HepG2 (cell line): Measurements from ENCODE around the gene TPSD1. TPM values are rescaled to one million over a fixed set of nuclear protein-coding genes. Genes with fewer than 3 reads are reported as not detected.
A peak's percentile ranks its signal among the peaks of the same experiment; 100 is the strongest.

Experiments used
- ATAC-seq: fragments of 200-7000 bp; cut with Tn5 transposase; 3 replicates; pipeline ENCODE4 v1.9.1; 2020; ENCODE audit warnings: mild to moderate bottlenecking, moderate library complexity
- BruUV-seq: library from RNA; stranded (reverse); fragments of 400-500 nt; replicated peaks from 2 replicates; lab custom pipeline; 2021; lab: Mats Ljungman, UMichigan
- CTCF ChIA-PET: fragments of 300-600 bp; formaldehyde crosslinking; extraction: SDS; loops from one replicate; lab custom pipeline; 2021; ENCODE audit warnings: low total read pairs, inconsistent platforms, low intra/inter-chr PET ratio; lab: Yijun Ruan, JAX
- POLR2A ChIA-PET: fragments of 350-600 bp; sonication (Branson Sonifier 250); formaldehyde crosslinking; loops from one replicate; lab custom pipeline; 2020; ENCODE audit warnings: antibody characterized with exemption, inconsistent platforms; lab: Yijun Ruan, JAX
- DNase-seq: peaks from one replicate; pipeline ENCODE4 v3.0.0-alpha.2; 2015; ENCODE audit warnings: low spot score
- FAIRE-seq: peaks from 3 replicates; lab custom pipeline; 2011; peaks lifted over from hg19 to GRCh38; lab: Jason Lieb, UNC
- H2AFZ ChIP-seq: one replicate; pipeline ENCODE4 v1.6.1; 2011; ENCODE audit warnings: low read length, inconsistent platforms
- H3K27ac ChIP-seq: fragments of 300-600 bp; 3 replicates; pipeline ENCODE4 v1.8.0; 2011; ENCODE audit warnings: mixed run types, mild to moderate bottlenecking, mixed read lengths, low read length, inconsistent platforms; ENCODE audit not compliant: insufficient read depth; ENCODE audit errors: extremely low read length
- H3K27me3 ChIP-seq, 2 experiments: fragments of 200-600 bp in 1 of 2; 2 replicates in 1 of 2; 3 replicates in 1 of 2; pipeline versions ENCODE4 v1.6.0 to v1.8.0; 2011; ENCODE audit warnings: low read length in 2 of 2, mild to moderate bottlenecking in 2 of 2, moderate library complexity in 2 of 2, inconsistent platforms in 1 of 2; ENCODE audit not compliant: insufficient read depth in 2 of 2, control insufficient read depth in 1 of 2
- H3K36me3 ChIP-seq, 2 experiments: fragments of 200-600 bp in 1 of 2; replicated peaks in 1 of 2; 2 replicates in 1 of 2; 3 replicates in 1 of 2; pipeline versions ENCODE4 v1.5.1 to v1.8.0; 2011; ENCODE audit warnings: low read length in 2 of 2, inconsistent platforms in 1 of 2; ENCODE audit not compliant: insufficient read depth in 2 of 2, control insufficient read depth in 1 of 2
- H3K4me1 ChIP-seq: 2 replicates; pipeline ENCODE4 v1.5.1; 2012; ENCODE audit warnings: low read length, inconsistent platforms; ENCODE audit not compliant: insufficient read depth
- H3K4me2 ChIP-seq: 2 replicates; pipeline ENCODE4 v1.6.0; 2011; ENCODE audit warnings: low read depth, low read length, inconsistent platforms
- H3K4me3 ChIP-seq, 3 experiments: fragments of 200-600 bp in 1 of 3; sonication (generic), shearing (Covaris generic) in 1 of 3; replicated peaks in 1 of 3; 2 replicates each; pipeline ENCODE4 v1.5.1; 2011 to 2016; ENCODE audit warnings: low read length in 3 of 3, inconsistent platforms in 2 of 3, low read depth in 2 of 3, mild to moderate bottlenecking in 2 of 3, control low read depth in 1 of 3, mixed read lengths in 1 of 3; ENCODE audit not compliant: insufficient read depth in 1 of 3
- H3K79me2 ChIP-seq: one replicate; pipeline ENCODE4 v1.6.1; 2011; ENCODE audit warnings: low read length, inconsistent platforms; ENCODE audit not compliant: insufficient read depth
- H3K9ac ChIP-seq: 2 replicates; pipeline ENCODE4 v1.6.0; 2011; ENCODE audit warnings: mild to moderate bottlenecking, low read depth, low read length, inconsistent platforms; ENCODE audit not compliant: insufficient read depth
- H3K9me3 ChIP-seq: 2 replicates; pipeline ENCODE4 v1.5.1; 2012; ENCODE audit warnings: mild to moderate bottlenecking, low read length
- H4K20me1 ChIP-seq: 2 replicates; pipeline ENCODE4 v1.6.0; 2011; ENCODE audit warnings: inconsistent platforms, mild to moderate bottlenecking, low read length, moderate library complexity; ENCODE audit not compliant: insufficient read depth
- RFX3 ChIP-seq: IDR thresholded peaks from 2 replicates; pipeline ENCODE4 v1.6.1; 2016; ENCODE audit warnings: missing biosample characterization, missing genetic modification reagents
- TOE1 ChIP-seq: sonication (generic); formaldehyde crosslinking; IDR thresholded peaks from 2 replicates; pipeline ENCODE4 v1.4.0; 2020; ENCODE audit warnings: mild to moderate bottlenecking, missing genetic modification reagents
- YEATS2 ChIP-seq: sonication (generic); formaldehyde crosslinking; IDR thresholded peaks from 2 replicates; pipeline ENCODE4 v1.4.0; 2020; ENCODE audit warnings: missing genetic modification reagents, borderline replicate concordance
- ZBTB42 ChIP-seq: sonication (generic); formaldehyde crosslinking; IDR thresholded peaks from 2 replicates; pipeline ENCODE4 v1.5.0; 2020; ENCODE audit warnings: mild to moderate bottlenecking, missing genetic modification reagents
- ZNF317 ChIP-seq: sonication (generic); formaldehyde crosslinking; IDR thresholded peaks from 2 replicates; pipeline ENCODE4 v1.5.0; 2020; ENCODE audit warnings: mild to moderate bottlenecking, missing genetic modification reagents
- WGBS: methylation state at CpG from one replicate; pipeline ENCODE4 v1.1.6; 2017; ENCODE audit warnings: low lambda C conversion rate; 5-methylcytosine and 5-hydroxymethylcytosine counted together
- in situ Hi-C: cut with HindIII; loops from 2 replicates; pipeline ENCODE4 v1.10.0; 2017; ENCODE audit warnings: low pct_unique_long_range_greater_than_20kb; ENCODE audit not compliant: extremely low pct_ligation_motif_present
- intact Hi-C: fragments of 100-400 bp; cut with micrococcal nuclease; formaldehyde crosslinking; loops from one replicate; pipeline ENCODE4 v1.10.0; 2022; ENCODE audit not compliant: unreplicated experiment
- polyA plus RNA-seq, 8 experiments: library from polyadenylated mRNA; depleted of rRNA in 3 of 8; stranded (reverse) in 7 of 8; unstranded in 1 of 8; fragments of >200 nt; fragmentation: Illumina TruSeq in 4 of 8; extraction: Trizol in 4 of 8; gene quantifications; 2 replicates each; pipeline versions ENCODE4 v1.2.1 to v1.2.3, GENCODE V29; 2011 to 2016; ENCODE audit warnings: low read depth in 4 of 8, missing spikeins in 1 of 8, mixed read lengths in 1 of 8; ENCODE audit not compliant: insufficient read depth in 1 of 8
- total RNA-seq, 5 experiments: library from RNA; depleted of rRNA; stranded (reverse); fragments of >200 nt; fragmentation: Illumina TruSeq; extraction: Trizol; gene quantifications; 2 replicates each; pipeline ENCODE4 v1.2.3, GENCODE V29; 2016; ENCODE audit warnings: low read depth in 1 of 5
- TF ChIP-seq, protein P1 (sequence below): sonication (generic); formaldehyde crosslinking; IDR thresholded peaks from 2 replicates; pipeline ENCODE4 v1.5.0; 2020; ENCODE audit warnings: missing genetic modification reagents, mild to moderate bottlenecking, borderline replicate concordance
- TF ChIP-seq, protein P2 (sequence below): sonication (generic); formaldehyde crosslinking; IDR thresholded peaks from 2 replicates; pipeline ENCODE4 v1.5.0; 2020; ENCODE audit warnings: mild to moderate bottlenecking, missing genetic modification reagents, moderate library complexity
- TF ChIP-seq, protein P3 (sequence below): sonication (generic); formaldehyde crosslinking; IDR thresholded peaks from 2 replicates; pipeline ENCODE4 v1.4.0; 2020; ENCODE audit warnings: low read depth, mild to moderate bottlenecking, missing genetic modification reagents
- TF ChIP-seq, protein P4 (sequence below): sonication (generic); formaldehyde crosslinking; conservative IDR thresholded peaks from 2 replicates; pipeline ENCODE4 v1.8.1; 2023; ENCODE audit warnings: missing genetic modification reagents
- TF ChIP-seq, protein P5 (sequence below): sonication (generic); formaldehyde crosslinking; IDR thresholded peaks from 2 replicates; pipeline ENCODE4 v1.5.0; 2020; ENCODE audit warnings: mild to moderate bottlenecking, missing genetic modification reagents, borderline replicate concordance

Gene TPSD1
- total and polyA plus RNA-seq, 2 of the 13 experiments (the other 11 are each of a cell fraction or from before 2014, with no cell fraction given) = not detected

DNA sequence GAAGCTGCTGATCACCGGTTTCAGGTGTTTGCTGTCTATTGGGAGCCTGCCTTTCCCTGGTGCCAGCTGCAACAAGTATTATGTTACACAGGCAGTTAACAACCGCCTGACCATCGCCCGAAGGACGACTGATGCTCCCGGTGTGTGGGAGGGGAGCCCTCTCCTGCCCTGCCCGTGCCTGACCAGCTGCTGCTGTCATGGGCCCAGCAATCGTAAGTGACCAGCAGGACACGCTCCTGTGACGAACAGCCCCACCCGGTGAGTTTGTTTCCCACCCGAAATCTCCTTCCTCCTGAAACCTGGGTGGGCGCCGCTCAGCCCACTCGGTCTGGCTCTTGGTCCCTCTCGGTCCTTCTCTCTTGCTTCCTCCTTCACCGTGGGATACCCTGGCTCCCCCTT is 35.7 kb downstream of the TPSD1 start:
- ATAC-seq = 0 out of 3 replicates have a peak, but pooled peaks have one; percentile 8
- Histone ChIP-seq H3K79me2 (no peaks in the 10 kb centered on the region), H3K9me3 (no peaks in the 10 kb centered on the region), H3K27ac (no peak overlapping the region), H3K4me1 (peaks cover 45% of the 10 kb centered on the region), H3K4me2 (peak overlapping the region; percentile 44), H4K20me1 (no peaks in the 10 kb centered on the region), H2AFZ (no peak overlapping the region), H3K27me3 (peaks cover 13 to 33% of the 10 kb centered on the region in 2 experiments; a peak in 4 of 5 replicates), H3K9ac (no peak overlapping the region), H3K36me3 (no peaks in the 10 kb centered on the region), H3K4me3 (0 out of 6 replicates have a peak overlapping the region, but pooled peaks of 1 of the 3 experiments have one; percentile 37)
- in situ Hi-C loops (no loop called here), intact Hi-C loops (no loop called here)
- no TSS peak for BruUV-seq
- FAIRE-seq = no peak
- WGBS = 61% methylated on average over 13 of the region's 17 CpGs
- ChIA-PET CTCF (no interaction called here), POLR2A (interaction anchor here (1.0 kb wide), 1 partner anchor 14 kb away, joined by 3 read pairs; no protein-coding TSS in a partner anchor)
- no peak for DNase-seq
- TF ChIP-seq, protein P1, sequence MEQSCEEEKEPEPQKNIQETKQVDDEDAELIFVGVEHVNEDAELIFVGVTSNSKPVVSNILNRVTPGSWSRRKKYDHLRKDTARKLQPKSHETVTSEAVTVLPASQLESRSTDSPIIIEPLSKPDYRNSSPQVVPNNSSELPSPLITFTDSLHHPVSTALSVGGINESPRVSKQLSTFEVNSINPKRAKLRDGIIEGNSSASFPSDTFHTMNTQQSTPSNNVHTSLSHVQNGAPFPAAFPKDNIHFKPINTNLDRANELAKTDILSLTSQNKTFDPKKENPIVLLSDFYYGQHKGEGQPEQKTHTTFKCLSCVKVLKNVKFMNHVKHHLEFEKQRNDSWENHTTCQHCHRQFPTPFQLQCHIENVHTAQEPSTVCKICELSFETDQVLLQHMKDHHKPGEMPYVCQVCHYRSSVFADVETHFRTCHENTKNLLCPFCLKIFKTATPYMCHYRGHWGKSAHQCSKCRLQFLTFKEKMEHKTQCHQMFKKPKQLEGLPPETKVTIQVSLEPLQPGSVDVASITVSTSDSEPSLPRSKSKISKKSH = 0 out of 2 replicates have a peak, but pooled peaks have one; percentile 13
- TF ChIP-seq, protein P2, sequence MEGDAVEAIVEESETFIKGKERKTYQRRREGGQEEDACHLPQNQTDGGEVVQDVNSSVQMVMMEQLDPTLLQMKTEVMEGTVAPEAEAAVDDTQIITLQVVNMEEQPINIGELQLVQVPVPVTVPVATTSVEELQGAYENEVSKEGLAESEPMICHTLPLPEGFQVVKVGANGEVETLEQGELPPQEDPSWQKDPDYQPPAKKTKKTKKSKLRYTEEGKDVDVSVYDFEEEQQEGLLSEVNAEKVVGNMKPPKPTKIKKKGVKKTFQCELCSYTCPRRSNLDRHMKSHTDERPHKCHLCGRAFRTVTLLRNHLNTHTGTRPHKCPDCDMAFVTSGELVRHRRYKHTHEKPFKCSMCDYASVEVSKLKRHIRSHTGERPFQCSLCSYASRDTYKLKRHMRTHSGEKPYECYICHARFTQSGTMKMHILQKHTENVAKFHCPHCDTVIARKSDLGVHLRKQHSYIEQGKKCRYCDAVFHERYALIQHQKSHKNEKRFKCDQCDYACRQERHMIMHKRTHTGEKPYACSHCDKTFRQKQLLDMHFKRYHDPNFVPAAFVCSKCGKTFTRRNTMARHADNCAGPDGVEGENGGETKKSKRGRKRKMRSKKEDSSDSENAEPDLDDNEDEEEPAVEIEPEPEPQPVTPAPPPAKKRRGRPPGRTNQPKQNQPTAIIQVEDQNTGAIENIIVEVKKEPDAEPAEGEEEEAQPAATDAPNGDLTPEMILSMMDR (CRISPR knock-in tag) = no peak
- TF ChIP-seq, protein P3, sequence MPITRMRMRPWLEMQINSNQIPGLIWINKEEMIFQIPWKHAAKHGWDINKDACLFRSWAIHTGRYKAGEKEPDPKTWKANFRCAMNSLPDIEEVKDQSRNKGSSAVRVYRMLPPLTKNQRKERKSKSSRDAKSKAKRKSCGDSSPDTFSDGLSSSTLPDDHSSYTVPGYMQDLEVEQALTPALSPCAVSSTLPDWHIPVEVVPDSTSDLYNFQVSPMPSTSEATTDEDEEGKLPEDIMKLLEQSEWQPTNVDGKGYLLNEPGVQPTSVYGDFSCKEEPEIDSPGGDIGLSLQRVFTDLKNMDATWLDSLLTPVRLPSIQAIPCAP (CRISPR knock-in tag) = no peak
- no peak for TF ChIP-seq ZBTB42 (CRISPR knock-in tag)
- no peak for TF ChIP-seq TOE1 (CRISPR knock-in tag)
- TF ChIP-seq RFX3 (CRISPR knock-in tag) = no peak
- 0 out of 2 replicates have a peak, but pooled peaks have one; percentile 1 for TF ChIP-seq ZNF317 (CRISPR knock-in tag)
- TF ChIP-seq YEATS2 = no peak
- TF ChIP-seq, protein P4, sequence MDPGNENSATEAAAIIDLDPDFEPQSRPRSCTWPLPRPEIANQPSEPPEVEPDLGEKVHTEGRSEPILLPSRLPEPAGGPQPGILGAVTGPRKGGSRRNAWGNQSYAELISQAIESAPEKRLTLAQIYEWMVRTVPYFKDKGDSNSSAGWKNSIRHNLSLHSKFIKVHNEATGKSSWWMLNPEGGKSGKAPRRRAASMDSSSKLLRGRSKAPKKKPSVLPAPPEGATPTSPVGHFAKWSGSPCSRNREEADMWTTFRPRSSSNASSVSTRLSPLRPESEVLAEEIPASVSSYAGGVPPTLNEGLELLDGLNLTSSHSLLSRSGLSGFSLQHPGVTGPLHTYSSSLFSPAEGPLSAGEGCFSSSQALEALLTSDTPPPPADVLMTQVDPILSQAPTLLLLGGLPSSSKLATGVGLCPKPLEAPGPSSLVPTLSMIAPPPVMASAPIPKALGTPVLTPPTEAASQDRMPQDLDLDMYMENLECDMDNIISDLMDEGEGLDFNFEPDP (CRISPR knock-in tag) = 0 out of 2 replicates have a peak, but pooled peaks have one; percentile 54
- TF ChIP-seq, protein P5, sequence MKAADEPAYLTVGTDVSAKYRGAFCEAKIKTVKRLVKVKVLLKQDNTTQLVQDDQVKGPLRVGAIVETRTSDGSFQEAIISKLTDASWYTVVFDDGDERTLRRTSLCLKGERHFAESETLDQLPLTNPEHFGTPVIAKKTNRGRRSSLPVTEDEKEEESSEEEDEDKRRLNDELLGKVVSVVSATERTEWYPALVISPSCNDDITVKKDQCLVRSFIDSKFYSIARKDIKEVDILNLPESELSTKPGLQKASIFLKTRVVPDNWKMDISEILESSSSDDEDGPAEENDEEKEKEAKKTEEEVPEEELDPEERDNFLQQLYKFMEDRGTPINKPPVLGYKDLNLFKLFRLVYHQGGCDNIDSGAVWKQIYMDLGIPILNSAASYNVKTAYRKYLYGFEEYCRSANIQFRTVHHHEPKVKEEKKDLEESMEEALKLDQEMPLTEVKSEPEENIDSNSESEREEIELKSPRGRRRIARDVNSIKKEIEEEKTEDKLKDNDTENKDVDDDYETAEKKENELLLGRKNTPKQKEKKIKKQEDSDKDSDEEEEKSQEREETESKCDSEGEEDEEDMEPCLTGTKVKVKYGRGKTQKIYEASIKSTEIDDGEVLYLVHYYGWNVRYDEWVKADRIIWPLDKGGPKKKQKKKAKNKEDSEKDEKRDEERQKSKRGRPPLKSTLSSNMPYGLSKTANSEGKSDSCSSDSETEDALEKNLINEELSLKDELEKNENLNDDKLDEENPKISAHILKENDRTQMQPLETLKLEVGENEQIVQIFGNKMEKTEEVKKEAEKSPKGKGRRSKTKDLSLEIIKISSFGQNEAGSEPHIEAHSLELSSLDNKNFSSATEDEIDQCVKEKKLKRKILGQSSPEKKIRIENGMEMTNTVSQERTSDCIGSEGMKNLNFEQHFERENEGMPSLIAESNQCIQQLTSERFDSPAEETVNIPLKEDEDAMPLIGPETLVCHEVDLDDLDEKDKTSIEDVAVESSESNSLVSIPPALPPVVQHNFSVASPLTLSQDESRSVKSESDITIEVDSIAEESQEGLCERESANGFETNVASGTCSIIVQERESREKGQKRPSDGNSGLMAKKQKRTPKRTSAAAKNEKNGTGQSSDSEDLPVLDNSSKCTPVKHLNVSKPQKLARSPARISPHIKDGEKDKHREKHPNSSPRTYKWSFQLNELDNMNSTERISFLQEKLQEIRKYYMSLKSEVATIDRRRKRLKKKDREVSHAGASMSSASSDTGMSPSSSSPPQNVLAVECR (CRISPR knock-in tag) = peak; percentile 31; the same call in 1 of the 2 replicates
